Suprapubic skin (tissue), 4 donors: ENCODE measurements around the gene TNFRSF14. TPM values are rescaled to one million over a fixed set of nuclear protein-coding genes. Genes with fewer than 3 reads are reported as not detected.

Experiments used
- DNase-seq, 2 donors: peaks; one replicate each; pipeline ENCODE4 v3.0.0-alpha.2; 2019; ENCODE audit warnings: low spot score in 2 of 2
- H3K27ac ChIP-seq: fragments of 200-600 bp; sonication (generic); one replicate; pipeline ENCODE4 v1.5.1; 2019
- H3K27me3 ChIP-seq: fragments of 200-600 bp; sonication (generic); one replicate; pipeline ENCODE4 v1.5.1; 2019
- H3K36me3 ChIP-seq: fragments of 200-600 bp; sonication (generic); one replicate; pipeline ENCODE4 v1.5.1; 2019
- H3K4me1 ChIP-seq: fragments of 200-600 bp; sonication (generic); one replicate; pipeline ENCODE4 v1.5.1; 2019
- H3K4me3 ChIP-seq: fragments of 200-600 bp; sonication (generic); one replicate; pipeline ENCODE4 v1.5.1; 2019; ENCODE audit warnings: mild to moderate bottlenecking
- H3K9me3 ChIP-seq: fragments of 200-600 bp; sonication (generic); one replicate; pipeline ENCODE4 v1.5.1; 2019
- CTCF ChIP-seq, 2 donors: fragments of 200-600 bp in 1 of 2; fragments of 450-650 bp in 1 of 2; sonication (generic) in 1 of 2; IDR thresholded peaks; one replicate each; pipeline ENCODE4 v1.5.1; 2016 to 2019; ENCODE audit warnings: antibody characterized with exemption in 2 of 2, mild to moderate bottlenecking in 1 of 2, moderate library complexity in 1 of 2
- EP300 ChIP-seq: sonication (generic); formaldehyde crosslinking; IDR thresholded peaks from one replicate; pipeline ENCODE4 v1.6.1; 2017; ENCODE audit warnings: antibody characterized with exemption
- POLR2A ChIP-seq, 2 donors: fragments of 450-650 bp; IDR thresholded peaks; one replicate each; pipeline ENCODE4 v1.6.1; 2017; ENCODE audit warnings: antibody characterized with exemption in 2 of 2, mild to moderate bottlenecking in 2 of 2, moderate library complexity in 2 of 2
- POLR2AphosphoS5 ChIP-seq, 3 donors: sonication (generic); formaldehyde crosslinking; IDR thresholded peaks; one replicate each; pipeline ENCODE4 v1.6.1; 2017; ENCODE audit warnings: antibody characterized with exemption in 3 of 3
- WGBS: methylation state at CpG from one replicate; pipeline ENCODE4 v1.1.5; 2018; 5-methylcytosine and 5-hydroxymethylcytosine counted together
- total RNA-seq, 4 donors: library from RNA; depleted of rRNA; stranded (reverse); fragments of >200 nt; gene quantifications; one replicate each; pipeline ENCODE4 v1.1.0, GENCODE V29; 2016

Gene TNFRSF14
- total RNA-seq, 4 donors from 2014 or later = 33.3 to 111 (median 60.9) TPM

GRCh38 chr1:2543543-2544092 is 12.6 kb upstream of the TNFRSF14 start:
- WGBS = 19% methylated on average over 13 of the region's 26 CpGs
- H3K4me3 ChIP-seq = no peak overlapping the region
- TF ChIP-seq POLR2AphosphoS5 (IDR thresholded peaks at IDR 0.05) (no peak), CTCF (IDR thresholded peaks at IDR 0.05) (no peak), POLR2A (IDR thresholded peaks at IDR 0.05) (no peak), EP300 (no peak)
- H3K4me1 ChIP-seq = peaks cover 71% of the 10 kb centered on the region
- DNase-seq = no peak
- peaks cover 15% of the 10 kb centered on the region for H3K27me3 ChIP-seq
- H3K27ac ChIP-seq = no peak overlapping the region
- no peaks in the 10 kb centered on the region for H3K36me3 ChIP-seq
- no peaks in the 10 kb centered on the region for H3K9me3 ChIP-seq

DNA sequence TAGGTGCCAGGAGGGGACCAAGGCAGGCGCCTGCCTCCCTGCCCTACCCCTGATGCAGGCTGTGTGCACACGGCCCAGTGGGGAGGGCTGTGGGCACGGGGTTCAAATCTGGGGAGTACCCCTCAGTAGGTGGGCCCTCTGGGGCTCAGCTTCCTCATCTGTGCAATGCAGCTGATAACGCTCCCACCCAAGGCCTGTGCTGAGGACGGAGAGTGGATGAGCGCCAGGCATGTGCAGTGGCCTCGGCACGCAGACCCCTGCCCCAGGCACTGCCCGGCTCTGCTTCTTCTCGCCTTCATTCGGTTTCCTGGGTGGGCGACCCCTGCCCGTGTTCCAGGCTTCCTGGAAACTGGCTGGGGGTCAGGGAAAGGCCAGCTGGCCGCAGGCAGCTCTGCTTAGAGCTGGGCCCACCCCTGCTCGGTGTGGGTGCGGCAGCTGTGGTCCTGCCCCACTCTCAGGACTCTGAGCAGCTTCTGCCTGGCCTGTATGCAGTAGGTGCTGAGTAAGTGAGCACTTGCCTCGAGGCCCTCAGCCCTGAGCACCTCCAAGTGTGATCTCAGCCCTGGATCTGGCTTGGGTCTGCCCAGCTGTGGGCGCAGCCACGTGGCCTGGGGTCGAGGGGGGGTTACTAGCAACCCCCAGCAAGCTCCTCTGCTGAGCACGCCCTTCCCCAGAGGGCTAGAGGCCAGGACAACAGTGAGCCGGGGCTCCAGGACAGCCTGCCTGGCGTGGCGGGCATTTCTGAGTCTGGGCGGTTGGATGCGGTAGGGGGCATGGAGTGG is 11.9 kb upstream of the TNFRSF14 start:
- Histone ChIP-seq H3K4me1 (peaks cover 78% of the 10 kb centered on the region), H3K27ac (no peak overlapping the region), H3K36me3 (no peaks in the 10 kb centered on the region), H3K27me3 (peaks cover 15% of the 10 kb centered on the region), H3K9me3 (no peaks in the 10 kb centered on the region), H3K4me3 (no peak overlapping the region)
- 54% methylated on average over 7 of the region's 26 CpGs for WGBS
- no peak for TF ChIP-seq CTCF (IDR thresholded peaks at IDR 0.05)
- no peak for TF ChIP-seq POLR2AphosphoS5 (IDR thresholded peaks at IDR 0.05)
- TF ChIP-seq EP300 = no peak
- TF ChIP-seq POLR2A (IDR thresholded peaks at IDR 0.05) = no peak
- no peak for DNase-seq

DNA sequence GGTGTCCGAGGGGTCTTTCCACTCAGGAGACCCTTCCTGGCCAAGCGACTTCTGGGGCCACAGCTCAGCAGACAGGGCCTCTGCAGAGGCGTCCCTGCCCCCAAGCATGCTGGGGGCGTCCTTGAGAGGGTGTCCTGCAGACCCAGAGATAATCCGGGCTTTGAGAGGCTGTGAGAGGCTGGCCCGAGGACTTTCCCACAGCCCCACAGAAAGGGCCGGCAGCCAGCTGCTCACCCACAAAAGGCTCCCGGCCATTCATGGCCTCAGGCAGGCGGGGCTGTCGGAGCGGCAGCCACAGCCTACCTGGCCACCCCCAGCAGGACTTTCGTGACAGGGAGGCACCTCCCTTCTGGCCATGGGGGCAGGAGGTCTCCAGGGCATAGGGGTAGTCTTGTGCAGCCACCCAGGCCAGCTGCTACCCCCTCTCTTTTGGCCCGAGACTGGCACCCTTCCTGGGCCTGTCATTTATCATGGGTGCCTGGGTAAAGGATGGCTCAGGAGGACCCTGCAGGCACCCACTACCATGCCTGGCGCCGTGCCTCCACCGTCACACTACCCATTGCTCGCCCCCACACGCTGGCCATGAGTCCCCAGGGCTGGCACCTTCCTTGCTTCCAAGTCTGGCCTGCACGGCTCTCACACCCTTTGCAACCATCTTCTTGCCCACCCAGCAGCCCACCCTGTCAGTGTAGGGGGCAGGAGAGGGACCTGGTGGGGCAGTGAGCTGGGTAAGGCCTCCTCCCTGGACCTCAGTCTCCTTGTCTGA is 11.1 kb upstream of the TNFRSF14 start:
- Histone ChIP-seq H3K27me3 (peaks cover 11% of the 10 kb centered on the region), H3K36me3 (no peaks in the 10 kb centered on the region), H3K4me3 (no peak overlapping the region), H3K4me1 (peaks cover 85% of the 10 kb centered on the region), H3K27ac (peak overlapping the region; percentile 95), H3K9me3 (no peaks in the 10 kb centered on the region)
- no peak for DNase-seq
- TF ChIP-seq POLR2AphosphoS5 (IDR thresholded peaks at IDR 0.05) = no peak
- no peak for TF ChIP-seq POLR2A (IDR thresholded peaks at IDR 0.05)
- TF ChIP-seq CTCF (IDR thresholded peaks at IDR 0.05) = no peak
- TF ChIP-seq EP300 = no peak
- 68% methylated on average over 8 of the region's 19 CpGs for WGBS

DNA sequence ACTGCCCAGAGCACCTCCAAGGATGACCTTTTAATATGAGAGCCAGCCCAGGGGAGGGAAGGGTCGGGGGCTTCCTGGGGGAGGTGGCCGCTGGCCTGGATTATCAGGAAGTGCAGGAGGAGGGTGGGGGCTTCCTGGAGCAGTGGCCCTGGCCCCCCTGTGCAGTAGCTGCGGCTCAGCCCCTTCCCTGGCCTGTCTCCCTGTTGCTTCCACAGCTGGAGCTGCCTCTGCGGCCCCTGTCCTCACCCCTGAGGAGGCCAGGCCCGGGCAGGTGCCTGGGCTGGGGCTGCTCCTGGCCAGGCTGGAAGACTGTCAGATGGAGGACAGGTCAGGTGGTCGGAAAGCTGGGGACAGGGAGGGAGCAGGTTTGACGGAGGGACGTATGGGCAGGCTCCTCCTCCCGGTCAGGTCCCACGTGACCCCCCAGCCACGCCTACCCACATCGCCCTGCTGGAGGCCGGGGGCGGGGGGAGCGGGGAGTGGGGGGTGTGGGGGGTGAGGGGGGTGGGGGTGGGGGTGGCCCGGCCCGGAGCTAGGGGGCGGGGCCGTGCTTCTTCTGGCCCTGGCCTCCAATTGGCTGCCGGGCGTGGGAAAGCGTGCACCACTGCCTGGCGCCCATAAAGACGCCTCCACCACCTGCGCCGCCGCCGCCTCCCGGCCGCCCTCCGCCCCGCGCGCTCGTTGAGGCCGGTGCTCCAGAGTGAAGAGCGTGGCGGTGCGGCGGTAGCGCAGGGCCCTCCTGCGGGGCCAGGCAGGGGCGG is 10.2 kb upstream of the TNFRSF14 start:
- no peak for TF ChIP-seq EP300
- TF ChIP-seq POLR2A (IDR thresholded peaks at IDR 0.05) = peak in 1 of 2 donors; percentile 13
- peak overlapping the region; percentile 95 for H3K27ac ChIP-seq
- WGBS = no CpG with 5 or more reads among the region's 43 CpGs

GRCh38 chr1:2546515-2547209 is 9.5 kb upstream of the TNFRSF14 start:
- peak overlapping the region; percentile 64 for H3K4me3 ChIP-seq
- H3K27me3 ChIP-seq = no peaks in the 10 kb centered on the region
- H3K27ac ChIP-seq = peak overlapping the region; percentile 95
- no peaks in the 10 kb centered on the region for H3K9me3 ChIP-seq
- peaks cover 72% of the 10 kb centered on the region for H3K4me1 ChIP-seq
- H3K36me3 ChIP-seq = no peaks in the 10 kb centered on the region
- peak; percentile 90 to 93 for DNase-seq
- no peak for TF ChIP-seq POLR2AphosphoS5 (IDR thresholded peaks at IDR 0.05)
- no peak for TF ChIP-seq EP300
- TF ChIP-seq CTCF (IDR thresholded peaks at IDR 0.05) = peak in 1 of 2 donors; percentile 13
- no peak for TF ChIP-seq POLR2A (IDR thresholded peaks at IDR 0.05)
- WGBS = 2% methylated on average over 9 of the region's 52 CpGs

More for the DNA sequence above, 10.2 kb upstream of the TNFRSF14 start:
- H3K36me3 ChIP-seq = no peaks in the 10 kb centered on the region
- peak; percentile 95 to 96 for DNase-seq
- no peaks in the 10 kb centered on the region for H3K9me3 ChIP-seq
- peak overlapping the region; percentile 64 for H3K4me3 ChIP-seq
- peaks cover 79% of the 10 kb centered on the region for H3K4me1 ChIP-seq
- H3K27me3 ChIP-seq = peaks cover 2% of the 10 kb centered on the region
